Neuronal stem cell (in vitro differentiated cells): ENCODE results near the gene IQUB.

Experiments used
- DNase-seq: peaks from one replicate; pipeline ENCODE4 v3.0.0-alpha.2; 2013; ENCODE audit warnings: low spot score
- H2AFZ ChIP-seq: one replicate; pipeline ENCODE4 v1.6.1; 2013; ENCODE audit warnings: mild to moderate bottlenecking, low read length, inconsistent platforms
- H2AK5ac ChIP-seq: 2 replicates; pipeline ENCODE4 v1.6.1; 2013; ENCODE audit warnings: low read depth, mild to moderate bottlenecking, inconsistent platforms, low read length, moderate library complexity, mixed read lengths
- H2BK120ac ChIP-seq: 2 replicates; pipeline ENCODE4 v1.6.1; 2013; ENCODE audit warnings: low read depth, mild to moderate bottlenecking, inconsistent platforms, low read length, moderate library complexity, mixed read lengths
- H2BK12ac ChIP-seq: one replicate; pipeline ENCODE4 v1.6.1; 2013; ENCODE audit warnings: low read length, inconsistent platforms
- H2BK15ac ChIP-seq: 2 replicates; pipeline ENCODE4 v1.6.1; 2013; ENCODE audit warnings: mild to moderate bottlenecking, low read length, inconsistent platforms, mixed read lengths
- H2BK5ac ChIP-seq: one replicate; pipeline ENCODE4 v1.6.1; 2013; ENCODE audit warnings: inconsistent platforms, mild to moderate bottlenecking, low read length, moderate library complexity
- H3K14ac ChIP-seq: one replicate; pipeline ENCODE4 v1.6.1; 2013; ENCODE audit warnings: low read length, inconsistent platforms
- H3K18ac ChIP-seq: 2 replicates; pipeline ENCODE4 v1.6.1; 2013; ENCODE audit warnings: low read length, inconsistent platforms
- H3K23ac ChIP-seq: 2 replicates; pipeline ENCODE4 v1.6.1; 2013; ENCODE audit warnings: low read depth, mild to moderate bottlenecking, mixed read lengths, low read length, inconsistent platforms; ENCODE audit not compliant: poor library complexity
- H3K27ac ChIP-seq: replicated peaks from 3 replicates; pipeline ENCODE4 v1.5.1; 2013; ENCODE audit warnings: low read length, inconsistent platforms
- H3K27me3 ChIP-seq, 3 experiments: 2 replicates each; pipeline ENCODE4 v1.6.1; 2013; ENCODE audit warnings: low read length in 3 of 3, mild to moderate bottlenecking in 2 of 3, inconsistent platforms in 1 of 3, low read depth in 1 of 3, mixed read lengths in 1 of 3, moderate library complexity in 1 of 3; ENCODE audit not compliant: control insufficient read depth in 3 of 3, insufficient read depth in 3 of 3
- H3K36me3 ChIP-seq, 2 donors: replicated peaks in 1 of 2; 2 replicates each; pipeline ENCODE4 v1.6.1; 2013; ENCODE audit warnings: low read length in 2 of 2; ENCODE audit not compliant: control insufficient read depth in 2 of 2, insufficient read depth in 2 of 2
- H3K4ac ChIP-seq: 2 replicates; pipeline ENCODE4 v1.6.1; 2013; ENCODE audit warnings: inconsistent platforms, mild to moderate bottlenecking, low read length, moderate library complexity
- H3K4me1 ChIP-seq, 2 donors: 1 replicate in 1 of 2; 2 replicates in 1 of 2; pipeline ENCODE4 v1.6.1; 2013; ENCODE audit warnings: low read length in 2 of 2, low read depth in 1 of 2; ENCODE audit not compliant: control insufficient read depth in 2 of 2, insufficient read depth in 1 of 2
- H3K4me2 ChIP-seq: one replicate; pipeline ENCODE4 v1.6.1; 2013; ENCODE audit warnings: mild to moderate bottlenecking, low read length, inconsistent platforms; ENCODE audit not compliant: insufficient read depth, poor library complexity, severe bottlenecking
- H3K4me3 ChIP-seq, 2 donors: 2 replicates each; pipeline ENCODE4 v1.5.1; 2013; ENCODE audit warnings: low read length in 2 of 2, mild to moderate bottlenecking in 2 of 2, inconsistent platforms in 1 of 2, moderate library complexity in 1 of 2
- H3K79me1 ChIP-seq: one replicate; pipeline ENCODE4 v1.6.1; 2013; ENCODE audit warnings: low read depth, mild to moderate bottlenecking, inconsistent platforms, low read length, moderate library complexity
- H3K9ac ChIP-seq: one replicate; pipeline ENCODE4 v1.6.1; 2013; ENCODE audit warnings: mild to moderate bottlenecking, low read depth, low read length, inconsistent platforms; ENCODE audit not compliant: poor library complexity
- H3K9me3 ChIP-seq, 2 donors: replicated peaks in 1 of 2; 2 replicates each; pipeline versions ENCODE3 to v1.6.1; 2013; ENCODE audit warnings: low read length in 2 of 2, mild to moderate bottlenecking in 2 of 2, inconsistent platforms in 1 of 2, low read depth in 1 of 2, mixed read lengths in 1 of 2, moderate library complexity in 1 of 2; ENCODE audit not compliant: control insufficient read depth in 2 of 2, insufficient read depth in 1 of 2
- H4K8ac ChIP-seq: one replicate; pipeline ENCODE4 v1.6.1; 2013; ENCODE audit warnings: low read depth, mild to moderate bottlenecking, inconsistent platforms, low read length, moderate library complexity
- H4K91ac ChIP-seq: one replicate; pipeline ENCODE4 v1.6.1; 2013; ENCODE audit warnings: low read length, low read depth, mild to moderate bottlenecking, inconsistent platforms; ENCODE audit not compliant: poor library complexity
- WGBS, 2 donors: extraction: QIAGEN DNeasy Blood & Tissue Kit; methylation state at CpG; one replicate each; pipeline ENCODE4 v1.1.7; 2013; ENCODE audit warnings: missing lambda C conversion rate in 2 of 2, mixed read lengths in 1 of 2; ENCODE audit not compliant: insufficient read length in 2 of 2, insufficient replicate concordance in 1 of 2; ENCODE audit errors: extremely low coverage in 2 of 2; 5-methylcytosine and 5-hydroxymethylcytosine counted together

IQUB gene

DNA sequence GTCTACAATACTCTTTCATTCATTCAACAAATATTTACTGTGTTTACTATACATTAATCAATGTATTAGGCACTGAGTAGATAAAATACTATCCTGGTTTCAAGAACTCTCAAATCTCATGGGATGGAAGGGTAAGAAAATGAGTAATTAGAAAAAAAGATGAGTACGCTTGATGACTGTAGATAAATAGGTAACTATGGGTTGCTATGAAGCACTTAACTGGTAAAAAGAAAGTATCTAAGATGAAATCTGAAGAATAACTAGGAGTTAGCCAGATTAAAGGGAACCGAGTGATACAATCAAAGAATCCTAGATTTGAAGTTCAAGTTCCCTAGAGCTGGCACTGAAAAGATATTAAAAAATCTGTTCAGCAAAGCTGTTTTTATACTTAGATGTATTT lies 62.1 kb downstream of the IQUB start:
- Histone ChIP-seq H3K27ac (no peak overlapping the region), H2BK5ac (no peak overlapping the region), H3K18ac (no peak overlapping the region), H3K4me2 (no peak overlapping the region), H3K9ac (no peak overlapping the region), H3K23ac (no peak overlapping the region), H2BK15ac (no peak overlapping the region), H2AK5ac (no peak overlapping the region), H3K4ac (no peak overlapping the region), H3K4me3 (no peak overlapping the region), H3K9me3 (no peaks in the 10 kb centered on the region), H3K14ac (no peak overlapping the region), H4K8ac (no peak overlapping the region), H3K4me1 (peaks cover 0 to 1% of the 10 kb centered on the region in 2 donors), H3K36me3 (no peaks in the 10 kb centered on the region), H3K27me3 (no peaks in the 10 kb centered on the region), H2BK120ac (no peak overlapping the region), H3K79me1 (no peaks in the 10 kb centered on the region), H2BK12ac (no peak overlapping the region), H2AFZ (peak overlapping the region; percentile 25), H4K91ac (no peak overlapping the region)
- WGBS, 2 donors: no CpG with 5 or more reads among the region's 2 CpGs
- DNase-seq: no peak

DNA sequence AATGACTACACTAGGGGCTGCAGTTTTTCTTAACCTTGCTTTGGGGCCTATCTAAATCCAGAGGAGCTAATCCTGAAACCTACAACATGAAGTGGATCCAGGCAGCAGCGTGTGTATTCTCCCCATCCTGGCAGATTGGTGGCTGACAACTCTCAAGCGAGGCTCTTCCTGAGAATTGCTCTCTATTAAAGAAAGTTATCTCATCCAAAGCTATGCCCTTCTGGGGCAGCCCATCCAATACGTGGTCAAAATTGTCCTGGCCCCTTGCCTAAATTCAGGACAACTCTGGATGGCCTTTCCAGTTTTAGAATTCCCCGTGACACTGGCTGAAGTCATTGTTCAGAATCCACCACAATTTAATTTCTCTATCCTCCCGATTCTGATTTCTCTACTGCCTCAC lies 66.1 kb downstream of the IQUB start:
- Histone ChIP-seq H2BK12ac (no peak overlapping the region), H2BK5ac (no peak overlapping the region), H3K27ac (no peak overlapping the region), H3K27me3 (no peaks in the 10 kb centered on the region), H3K14ac (no peak overlapping the region), H2BK15ac (no peak overlapping the region), H3K4me2 (no peak overlapping the region), H3K4ac (no peak overlapping the region), H4K91ac (no peak overlapping the region), H3K18ac (no peak overlapping the region), H2BK120ac (no peak overlapping the region), H3K36me3 (no peaks in the 10 kb centered on the region), H3K79me1 (no peaks in the 10 kb centered on the region), H3K4me3 (no peak overlapping the region), H3K9me3 (no peaks in the 10 kb centered on the region), H3K23ac (no peak overlapping the region), H2AK5ac (no peak overlapping the region), H3K4me1 (peaks cover 0 to 1% of the 10 kb centered on the region in 2 donors), H4K8ac (no peak overlapping the region), H3K9ac (no peak overlapping the region), H2AFZ (no peak overlapping the region)
- DNase-seq: no peak
- no CpG with 5 or more reads among the region's 5 CpGs for WGBS, 2 donors

DNA sequence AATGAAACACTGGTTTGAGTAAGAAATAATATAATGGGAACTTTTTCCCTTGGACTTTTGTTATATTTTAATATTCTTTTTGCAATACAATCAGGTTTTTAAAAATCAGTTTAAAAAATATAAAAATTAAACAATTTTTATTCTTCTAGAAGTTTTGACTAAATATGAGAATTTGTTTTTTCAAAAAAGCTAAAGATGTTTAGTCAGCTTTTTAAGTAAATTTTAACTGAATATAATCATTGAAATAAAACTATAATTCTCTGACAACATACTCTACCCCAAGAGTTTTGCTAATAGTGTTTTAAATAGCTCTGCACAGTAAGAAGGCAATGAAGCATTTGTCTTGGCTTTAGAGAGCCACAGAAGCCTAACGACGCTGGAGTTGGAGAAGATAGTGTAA lies 70.5 kb downstream of the IQUB start:
- Histone ChIP-seq H3K14ac (no peak overlapping the region), H3K9ac (no peak overlapping the region), H2BK120ac (no peak overlapping the region), H4K91ac (no peak overlapping the region), H2BK15ac (no peak overlapping the region), H3K36me3 (no peaks in the 10 kb centered on the region), H3K27ac (no peak overlapping the region), H3K9me3 (peaks cover 0 to 2% of the 10 kb centered on the region in 2 donors), H3K4me2 (no peak overlapping the region), H3K18ac (no peak overlapping the region), H3K79me1 (peaks cover 1% of the 10 kb centered on the region), H4K8ac (no peak overlapping the region), H3K4ac (no peak overlapping the region), H2BK5ac (no peak overlapping the region), H2AFZ (no peak overlapping the region), H3K27me3 (no peaks in the 10 kb centered on the region), H3K23ac (no peak overlapping the region), H2BK12ac (no peak overlapping the region), H3K4me1 (no peaks in the 10 kb centered on the region), H3K4me3 (no peak overlapping the region), H2AK5ac (no peak overlapping the region)
- no peak for DNase-seq
- WGBS, 2 donors: no CpG with 5 or more reads among the region's 2 CpGs

DNA sequence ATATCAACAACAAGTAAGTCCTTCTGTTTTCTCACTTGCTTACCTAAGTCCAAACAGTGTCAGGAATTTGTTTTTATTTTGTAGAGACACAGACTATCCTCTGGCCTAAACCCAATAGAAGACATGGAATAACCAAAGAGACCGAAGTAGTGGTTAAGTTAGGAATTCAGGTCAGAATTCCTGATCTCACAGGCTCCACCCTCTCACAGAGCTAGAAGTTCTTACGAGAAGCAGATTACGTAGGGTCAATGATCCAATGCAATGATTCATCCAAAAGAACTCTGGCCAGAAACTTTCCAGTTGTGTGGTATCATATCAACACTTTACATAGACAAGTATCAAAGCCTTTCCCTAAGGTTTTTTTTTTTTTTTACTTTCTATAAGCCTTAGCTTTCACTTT lies 73.8 kb downstream of the IQUB start:
- DNase-seq: no peak
- H2BK15ac ChIP-seq: no peak overlapping the region
- H2BK5ac ChIP-seq: no peak overlapping the region
- no peak overlapping the region for H3K23ac ChIP-seq
- H4K8ac ChIP-seq: no peak overlapping the region
- peaks cover 0 to 2% of the 10 kb centered on the region in 2 donors for H3K9me3 ChIP-seq
- H3K79me1 ChIP-seq: peaks cover 1% of the 10 kb centered on the region
- no peak overlapping the region for H3K4me3 ChIP-seq
- no peak overlapping the region for H4K91ac ChIP-seq
- H2BK120ac ChIP-seq: no peak overlapping the region
- H3K4me2 ChIP-seq: no peak overlapping the region
- no CpG with 5 or more reads among the region's 3 CpGs for WGBS, 2 donors
- no peak overlapping the region for H3K9ac ChIP-seq
- no peak overlapping the region for H3K27ac ChIP-seq
- no peak overlapping the region for H2BK12ac ChIP-seq
- H3K27me3 ChIP-seq: no peaks in the 10 kb centered on the region
- H2AK5ac ChIP-seq: no peak overlapping the region
- no peak overlapping the region for H3K18ac ChIP-seq
- no peak overlapping the region for H3K4ac ChIP-seq
- H3K36me3 ChIP-seq: no peaks in the 10 kb centered on the region
- H3K4me1 ChIP-seq: no peaks in the 10 kb centered on the region
- no peak overlapping the region for H2AFZ ChIP-seq
- H3K14ac ChIP-seq: no peak overlapping the region
